ENCODE results near the gene CACNA1F.

- TF ChIP-seq, protein P1, sequence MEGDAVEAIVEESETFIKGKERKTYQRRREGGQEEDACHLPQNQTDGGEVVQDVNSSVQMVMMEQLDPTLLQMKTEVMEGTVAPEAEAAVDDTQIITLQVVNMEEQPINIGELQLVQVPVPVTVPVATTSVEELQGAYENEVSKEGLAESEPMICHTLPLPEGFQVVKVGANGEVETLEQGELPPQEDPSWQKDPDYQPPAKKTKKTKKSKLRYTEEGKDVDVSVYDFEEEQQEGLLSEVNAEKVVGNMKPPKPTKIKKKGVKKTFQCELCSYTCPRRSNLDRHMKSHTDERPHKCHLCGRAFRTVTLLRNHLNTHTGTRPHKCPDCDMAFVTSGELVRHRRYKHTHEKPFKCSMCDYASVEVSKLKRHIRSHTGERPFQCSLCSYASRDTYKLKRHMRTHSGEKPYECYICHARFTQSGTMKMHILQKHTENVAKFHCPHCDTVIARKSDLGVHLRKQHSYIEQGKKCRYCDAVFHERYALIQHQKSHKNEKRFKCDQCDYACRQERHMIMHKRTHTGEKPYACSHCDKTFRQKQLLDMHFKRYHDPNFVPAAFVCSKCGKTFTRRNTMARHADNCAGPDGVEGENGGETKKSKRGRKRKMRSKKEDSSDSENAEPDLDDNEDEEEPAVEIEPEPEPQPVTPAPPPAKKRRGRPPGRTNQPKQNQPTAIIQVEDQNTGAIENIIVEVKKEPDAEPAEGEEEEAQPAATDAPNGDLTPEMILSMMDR (IDR thresholded peaks at IDR 0.05; ENCODE audit: insufficient read depth, low read length), result no peak
- TF ChIP-seq POLR2AphosphoS5 (IDR thresholded peaks at IDR 0.05; ENCODE audit: low read depth) (no peak), GABPA (IDR thresholded peaks at IDR 0.05; ENCODE audit: low read depth) (no peak), SPI1 (IDR thresholded peaks at IDR 0.05; ENCODE audit: borderline replicate concordance, low read depth) (no peak)
These were observed 11.1 kb upstream of the CACNA1F start for GRCh38 chrX:49244207-49244606.

All from HL-60 (cell line).